Sigmoid colon (tissue), 7 donors: ENCODE data around the gene AP3B1. TPM values are rescaled to one million over a fixed set of nuclear protein-coding genes. Genes with fewer than 3 reads are reported as not detected.

ENCODE experiments used
- DNase-seq: peaks from one replicate; pipeline ENCODE4 v3.0.0-alpha.2; 2019
- H3K27ac ChIP-seq, 4 donors: fragments of 200-600 bp; sonication (generic); one replicate each; pipeline ENCODE4 v1.5.1; 2016 to 2019; ENCODE audit warnings: mild to moderate bottlenecking in 1 of 4
- H3K27me3 ChIP-seq, 3 donors: fragments of 200-600 bp; sonication (generic); one replicate each; pipeline ENCODE4 v1.5.1; 2019; ENCODE audit warnings: mild to moderate bottlenecking in 1 of 3
- H3K36me3 ChIP-seq, 4 donors: fragments of 200-600 bp; sonication (generic); one replicate each; pipeline ENCODE4 v1.5.1; 2016 to 2019
- H3K4me1 ChIP-seq, 4 donors: fragments of 200-600 bp; sonication (generic); one replicate each; pipeline ENCODE4 v1.5.1; 2017 to 2019
- H3K4me3 ChIP-seq, 4 donors: fragments of 200-600 bp; sonication (generic); one replicate each; pipeline ENCODE4 v1.5.1; 2017 to 2019; ENCODE audit warnings: mild to moderate bottlenecking in 2 of 4, moderate library complexity in 1 of 4
- H3K9me3 ChIP-seq, 4 donors: fragments of 200-600 bp in 3 of 4; sonication (generic) in 3 of 4; one replicate each; pipeline versions ENCODE4 v1.5.1 to v1.6.1; 2013 to 2019
- CTCF ChIP-seq, 4 experiments: fragments of 450-650 bp in 3 of 4; fragments of 200-600 bp in 1 of 4; IDR thresholded peaks; one replicate each; pipeline ENCODE4 v1.5.1; 2016 to 2019; ENCODE audit warnings: antibody characterized with exemption in 4 of 4, mild to moderate bottlenecking in 3 of 4, moderate library complexity in 2 of 4
- EP300 ChIP-seq, 4 donors: sonication (generic); formaldehyde crosslinking; IDR thresholded peaks; one replicate each; pipeline ENCODE4 v1.6.1; 2017; ENCODE audit warnings: antibody characterized with exemption in 4 of 4
- POLR2A ChIP-seq, 2 donors: fragments of 450-650 bp; IDR thresholded peaks; one replicate each; pipeline ENCODE4 v1.6.1; 2016; ENCODE audit warnings: antibody characterized with exemption in 2 of 2, mild to moderate bottlenecking in 2 of 2, moderate library complexity in 2 of 2
- POLR2AphosphoS5 ChIP-seq, 4 donors: sonication (generic); formaldehyde crosslinking; IDR thresholded peaks; one replicate each; pipeline ENCODE4 v1.6.1; 2017; ENCODE audit warnings: antibody characterized with exemption in 4 of 4
- WGBS, 2 donors: extraction: QIAGEN DNeasy Blood & Tissue Kit; methylation state at CpG; one replicate each; pipeline ENCODE4 v1.1.7; 2013; 5-methylcytosine and 5-hydroxymethylcytosine counted together
- intact Hi-C: fragments of 100-400 bp; cut with DNase I; formaldehyde crosslinking; loops from one replicate; pipeline ENCODE4 v1.15.1; 2023
- polyA plus RNA-seq, 3 donors: library from polyadenylated mRNA; stranded (reverse); fragments of 200-250 nt; gene quantifications; one replicate each; pipeline ENCODE4 v1.2.3, GENCODE V29; 2013
- total RNA-seq, 4 donors: library from RNA; depleted of rRNA; stranded (reverse); fragments of >200 nt; gene quantifications; one replicate each; pipeline ENCODE4 v1.1.0, GENCODE V29; 2016
- donor health status: healthy with polysubstance abuse.
- donor health status: Bipolar disorder and iron deficiency.
- donor health status: healthy.

AP3B1 gene
- total and polyA plus RNA-seq, 7 donors = 26.8 to 48.2 (median 35.1) TPM

DNA sequence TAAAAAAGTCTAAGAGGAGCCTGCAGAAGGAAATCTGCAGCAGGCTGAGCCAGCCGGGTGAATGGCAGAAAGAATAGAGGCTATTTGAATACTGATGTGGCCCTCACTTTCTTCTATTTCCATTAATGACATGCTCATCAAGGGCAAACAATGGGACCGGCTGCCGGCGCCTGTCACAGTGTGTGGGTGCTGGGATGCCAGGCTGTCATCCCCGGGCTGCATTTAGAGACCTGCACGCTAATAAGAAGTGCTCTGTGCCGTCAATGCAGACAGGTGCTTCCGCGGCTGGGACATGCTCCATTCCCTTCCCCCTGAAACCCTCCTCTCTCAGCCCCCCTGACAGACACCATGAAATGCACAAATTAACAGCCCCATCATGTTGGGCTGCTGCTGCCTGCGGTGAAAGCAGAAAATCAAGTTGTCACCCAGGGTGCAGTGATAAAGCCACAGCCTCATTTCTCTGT lies 300.6 kb downstream of the AP3B1 start:
- Histone ChIP-seq H3K27ac (no peak overlapping the region), H3K9me3 (no peaks in the 10 kb centered on the region), H3K4me1 (no peaks in the 10 kb centered on the region), H3K36me3 (peaks cover 0 to 8% (median 0%) of the 10 kb centered on the region in 4 donors), H3K4me3 (no peak overlapping the region), H3K27me3 (no peaks in the 10 kb centered on the region)
- DNase-seq = no peak
- 91% methylated on average over 10 of the region's 10 CpGs for WGBS, 2 donors
- intact Hi-C loops = no loop called here
- TF ChIP-seq EP300 (IDR thresholded peaks at IDR 0.05) (no peak), CTCF (IDR thresholded peaks at IDR 0.05) (no peak), POLR2AphosphoS5 (IDR thresholded peaks at IDR 0.05) (no peak), POLR2A (IDR thresholded peaks at IDR 0.05) (no peak)

- intact Hi-C loops = no loop called here
- Histone ChIP-seq H3K9me3 (no peaks in the 10 kb centered on the region), H3K27me3 (no peaks in the 10 kb centered on the region), H3K36me3 (peaks cover 0 to 8% (median 0%) of the 10 kb centered on the region in 4 donors), H3K4me1 (no peaks in the 10 kb centered on the region), H3K27ac (no peak overlapping the region), H3K4me3 (no peak overlapping the region)
- TF ChIP-seq EP300 (IDR thresholded peaks at IDR 0.05) (no peak), CTCF (IDR thresholded peaks at IDR 0.05) (no peak), POLR2AphosphoS5 (IDR thresholded peaks at IDR 0.05) (no peak), POLR2A (IDR thresholded peaks at IDR 0.05) (no peak)
- no peak for DNase-seq
- 92 to 94% methylated on average over 17 of the region's 17 CpGs for WGBS, 2 donors
Observed at GRCh38 chr5:77993141-77993854, 301.2 kb downstream of the AP3B1 start.

GRCh38 chr5:77991084-77991483 lies 303.4 kb downstream of the AP3B1 start:
- no peak for DNase-seq
- 81 to 83% methylated on average over 5 of the region's 5 CpGs for WGBS, 2 donors
- intact Hi-C loops = no loop called here
- Histone ChIP-seq H3K4me1 (no peaks in the 10 kb centered on the region), H3K36me3 (peaks cover 0 to 8% (median 0%) of the 10 kb centered on the region in 4 donors), H3K27ac (no peak overlapping the region), H3K27me3 (no peaks in the 10 kb centered on the region), H3K9me3 (no peaks in the 10 kb centered on the region), H3K4me3 (no peak overlapping the region)
- TF ChIP-seq POLR2A (IDR thresholded peaks at IDR 0.05) (no peak), POLR2AphosphoS5 (IDR thresholded peaks at IDR 0.05) (no peak), EP300 (IDR thresholded peaks at IDR 0.05) (no peak), CTCF (IDR thresholded peaks at IDR 0.05) (no peak)

DNA sequence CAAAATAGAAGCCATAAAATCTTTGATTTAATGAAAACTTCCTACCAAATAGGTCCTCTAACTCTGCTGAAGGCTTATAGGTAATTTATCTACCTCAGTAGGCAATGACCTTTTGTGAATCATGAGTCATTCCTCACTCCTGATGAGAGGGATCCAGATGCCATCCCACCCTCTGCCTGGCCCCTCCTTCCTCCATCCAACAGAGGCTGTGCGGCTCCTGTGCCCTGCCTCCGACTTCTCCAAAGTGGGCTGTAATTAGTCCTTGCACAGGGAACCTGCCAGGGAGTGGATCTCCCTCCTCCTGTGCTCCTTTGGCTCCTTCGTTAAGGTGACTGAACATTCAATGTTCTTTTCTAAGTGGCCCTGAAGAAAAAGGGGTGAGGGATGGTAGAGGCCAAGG lies 304.5 kb downstream of the AP3B1 start:
- no peaks in the 10 kb centered on the region for H3K9me3 ChIP-seq
- H3K4me3 ChIP-seq = no peak overlapping the region
- H3K27ac ChIP-seq = no peak overlapping the region
- 97 to 98% methylated on average over 3 of the region's 3 CpGs for WGBS, 2 donors
- no peaks in the 10 kb centered on the region for H3K4me1 ChIP-seq
- no peaks in the 10 kb centered on the region for H3K27me3 ChIP-seq
- TF ChIP-seq EP300 (IDR thresholded peaks at IDR 0.05) = no peak
- TF ChIP-seq POLR2AphosphoS5 (IDR thresholded peaks at IDR 0.05) = no peak
- no peak for TF ChIP-seq POLR2A (IDR thresholded peaks at IDR 0.05)
- no peak for TF ChIP-seq CTCF (IDR thresholded peaks at IDR 0.05)
- peaks cover 0 to 8% (median 0%) of the 10 kb centered on the region in 4 donors for H3K36me3 ChIP-seq
- intact Hi-C loops = no loop called here
- DNase-seq = no peak
